Measurements from ENCODE around the gene ARPC2.
A peak's percentile ranks its signal among the peaks of the same experiment; 100 is the strongest.

The ARPC2 gene

GRCh38 chr2:218249691-218250090 lies 32.7 kb downstream of the ARPC2 start:
- DNase-seq (ENCODE audit: low read depth in 2 of 2), result no peak
- H3K4me3 ChIP-seq (replicated peaks in 1 of 2; ENCODE audit: low read depth in 2 of 2, low read length in 2 of 2), result no peak overlapping the region
- TF ChIP-seq CTCF (IDR thresholded peaks at IDR 0.05; ENCODE audit: low read depth, low read length), result no peak

- TF ChIP-seq CTCF (IDR thresholded peaks at IDR 0.05; ENCODE audit: low read depth, low read length), result no peak
- peak in 1 of 2 donors; percentile 27 for DNase-seq (ENCODE audit: low read depth in 2 of 2)
Measured at GRCh38 chr2:218252509-218253231, 35.7 kb downstream of the ARPC2 start.

GRCh38 chr2:218253232-218253625 lies 36.2 kb downstream of the ARPC2 start:
- DNase-seq (ENCODE audit: low read depth in 2 of 2), result no peak
- TF ChIP-seq CTCF (IDR thresholded peaks at IDR 0.05; ENCODE audit: low read depth, low read length), result no peak
- no peak overlapping the region for H3K4me3 ChIP-seq (replicated peaks in 1 of 2; ENCODE audit: low read depth in 2 of 2, low read length in 2 of 2)

More at GRCh38 chr2:218252509-218253231, 35.7 kb downstream of the ARPC2 start:
- no peak overlapping the region for H3K4me3 ChIP-seq (replicated peaks in 1 of 2; ENCODE audit: low read depth in 2 of 2, low read length in 2 of 2)

- TF ChIP-seq CTCF (IDR thresholded peaks at IDR 0.05; ENCODE audit: low read depth, low read length), result no peak
- DNase-seq (ENCODE audit: low read depth in 2 of 2), result peak in 1 of 2 donors; percentile 73
- H3K4me3 ChIP-seq (replicated peaks in 1 of 2; ENCODE audit: low read depth in 2 of 2, low read length in 2 of 2), result no peak overlapping the region
Measured at GRCh38 chr2:218255446-218255845, 38.5 kb downstream of the ARPC2 start.

GRCh38 chr2:218256612-218257350 lies 39.8 kb downstream of the ARPC2 start:
- H3K4me3 ChIP-seq (replicated peaks in 1 of 2; ENCODE audit: low read depth in 2 of 2, low read length in 2 of 2), result no peak overlapping the region
- no peak for TF ChIP-seq CTCF (IDR thresholded peaks at IDR 0.05; ENCODE audit: low read depth, low read length)
- no peak for DNase-seq (ENCODE audit: low read depth in 2 of 2)

- DNase-seq (ENCODE audit: low read depth in 2 of 2), result peak in 1 of 2 donors; percentile 35
Measured at GRCh38 chr2:218257390-218257981, 40.5 kb downstream of the ARPC2 start.

More at GRCh38 chr2:218257390-218257981, 40.5 kb downstream of the ARPC2 start:
- peak; percentile 49 for TF ChIP-seq CTCF (IDR thresholded peaks at IDR 0.05; ENCODE audit: low read depth, low read length)
- no peak overlapping the region for H3K4me3 ChIP-seq (replicated peaks in 1 of 2; ENCODE audit: low read depth in 2 of 2, low read length in 2 of 2)

All from cardiac fibroblast (primary cell).